KMS-11 (cell line): ENCODE data around the gene ZFHX2.

ENCODE experiments used
- H2AFZ ChIP-seq: fragments of 200-600 bp; sonication (generic); 2 replicates; pipeline ENCODE4 v1.6.1; 2016; ENCODE audit warnings: antibody characterized with exemption, mixed run types, low read depth
- H3K27ac ChIP-seq: fragments of 200-600 bp; sonication (generic); 2 replicates; pipeline ENCODE4 v1.6.1; 2016; ENCODE audit warnings: mild to moderate bottlenecking, mixed run types
- H3K27me3 ChIP-seq: fragments of 200-600 bp; sonication (generic); 2 replicates; pipeline ENCODE4 v1.6.1; 2017; ENCODE audit warnings: mild to moderate bottlenecking, low read depth, mixed run types, moderate library complexity; ENCODE audit not compliant: insufficient read depth
- H3K36me3 ChIP-seq: fragments of 200-600 bp; sonication (generic); 2 replicates; pipeline ENCODE4 v1.6.1; 2017; ENCODE audit warnings: mild to moderate bottlenecking, mixed run types; ENCODE audit not compliant: insufficient read depth
- H3K4me1 ChIP-seq: fragments of 200-600 bp; sonication (generic); 2 replicates; pipeline ENCODE4 v1.6.1; 2016; ENCODE audit warnings: mild to moderate bottlenecking, low read depth, mixed run types; ENCODE audit not compliant: poor library complexity, severe bottlenecking
- H3K4me2 ChIP-seq: fragments of 200-600 bp; sonication (generic); 2 replicates; pipeline ENCODE4 v1.7.0; 2016; ENCODE audit warnings: mild to moderate bottlenecking, mixed run types
- H3K4me3 ChIP-seq: fragments of 200-600 bp; sonication (generic); IDR thresholded peaks from 2 replicates; pipeline ENCODE4 v1.6.1; 2017; ENCODE audit warnings: low read depth, low read length, mixed read lengths; ENCODE audit not compliant: insufficient read depth
- H3K79me2 ChIP-seq: fragments of 200-600 bp; sonication (generic); 2 replicates; pipeline ENCODE4 v1.6.1; 2016; ENCODE audit warnings: low read depth, mixed run types; ENCODE audit not compliant: insufficient read depth
- H3K9ac ChIP-seq: fragments of 200-600 bp; sonication (generic); 2 replicates; pipeline ENCODE4 v1.6.1; 2016; ENCODE audit warnings: mild to moderate bottlenecking, mixed run types
- H4K20me1 ChIP-seq: fragments of 200-600 bp; sonication (generic); 2 replicates; pipeline ENCODE4 v1.6.1; 2016; ENCODE audit warnings: mild to moderate bottlenecking, mixed run types; ENCODE audit not compliant: insufficient read depth
- CTCF ChIP-seq: fragments of 200-600 bp; sonication (generic); conservative IDR thresholded peaks from 2 replicates; pipeline ENCODE4 v1.6.1; 2017; ENCODE audit warnings: low read depth, mild to moderate bottlenecking, antibody characterized with exemption, low read length, moderate library complexity, mixed read lengths

ZFHX2 gene

GRCh38 chr14:23535943-23536342, 15.6 kb downstream of the ZFHX2 start:
- H3K4me2 ChIP-seq, result no peak overlapping the region

GRCh38 chr14:23533652-23534435, 17.7 kb downstream of the ZFHX2 start:
- Histone ChIP-seq H3K4me2 (no peak overlapping the region), H3K27ac (no peak overlapping the region), H3K4me1 (no peaks in the 10 kb centered on the region), H3K79me2 (no peaks in the 10 kb centered on the region), H2AFZ (no peak overlapping the region), H3K36me3 (no peaks in the 10 kb centered on the region), H3K9ac (no peak overlapping the region), H4K20me1 (no peaks in the 10 kb centered on the region), H3K27me3 (no peaks in the 10 kb centered on the region), H3K4me3 (no peak overlapping the region)
- no peak for TF ChIP-seq CTCF

More at GRCh38 chr14:23535943-23536342, 15.6 kb downstream of the ZFHX2 start:
- Histone ChIP-seq H2AFZ (no peak overlapping the region), H3K4me3 (no peak overlapping the region), H3K27me3 (no peaks in the 10 kb centered on the region), H3K4me1 (no peaks in the 10 kb centered on the region), H3K36me3 (no peaks in the 10 kb centered on the region), H3K79me2 (no peaks in the 10 kb centered on the region), H3K27ac (no peak overlapping the region), H3K9ac (no peak overlapping the region), H4K20me1 (no peaks in the 10 kb centered on the region)
- no peak for TF ChIP-seq CTCF

- H3K79me2 ChIP-seq, result no peaks in the 10 kb centered on the region
- H3K36me3 ChIP-seq, result no peaks in the 10 kb centered on the region
- H3K4me2 ChIP-seq, result no peak overlapping the region
- no peak overlapping the region for H3K27ac ChIP-seq
- no peaks in the 10 kb centered on the region for H3K27me3 ChIP-seq
- no peaks in the 10 kb centered on the region for H3K4me1 ChIP-seq
- H2AFZ ChIP-seq, result no peak overlapping the region
- no peak for TF ChIP-seq CTCF
- no peaks in the 10 kb centered on the region for H4K20me1 ChIP-seq
- no peak overlapping the region for H3K9ac ChIP-seq
- H3K4me3 ChIP-seq, result no peak overlapping the region
Observed at GRCh38 chr14:23532658-23533057, 18.9 kb downstream of the ZFHX2 start.

- Histone ChIP-seq H3K4me2 (no peak overlapping the region), H3K4me1 (no peaks in the 10 kb centered on the region), H3K36me3 (no peaks in the 10 kb centered on the region), H3K4me3 (no peak overlapping the region), H4K20me1 (no peaks in the 10 kb centered on the region), H3K79me2 (no peaks in the 10 kb centered on the region), H3K27ac (no peak overlapping the region), H3K9ac (no peak overlapping the region), H2AFZ (no peak overlapping the region), H3K27me3 (no peaks in the 10 kb centered on the region)
- TF ChIP-seq CTCF, result no peak
Observed at GRCh38 chr14:23531391-23531790, 20.2 kb downstream of the ZFHX2 start.
